Subcutaneous adipose tissue (tissue), 4 donors: ENCODE results near the gene GCK. TPM values are rescaled to one million over a fixed set of nuclear protein-coding genes. Genes with fewer than 3 reads are reported as not detected.

ENCODE experiments used
- CTCF ChIP-seq: fragments of 450-650 bp; IDR thresholded peaks from one replicate; pipeline ENCODE4 v1.5.1; 2016; ENCODE audit warnings: low read depth, mild to moderate bottlenecking, control low read depth, antibody characterized with exemption, moderate library complexity
- total RNA-seq, 4 donors: library from RNA; depleted of rRNA; stranded (reverse); fragments of >200 nt; gene quantifications; one replicate each; pipeline ENCODE4 v1.1.0, GENCODE V29; 2016

GCK gene
- total RNA-seq, 4 donors from 2014 or later: 0.22 to 8.1 (median 0.85) TPM; not detected in 1

GRCh38 chr7:44184873-44185446, 4.3 kb downstream of the GCK start:
- no peak for TF ChIP-seq CTCF

GRCh38 chr7:44184206-44184872, 4.9 kb downstream of the GCK start:
- no peak for TF ChIP-seq CTCF

GRCh38 chr7:44183386-44183785, 5.9 kb downstream of the GCK start:
- TF ChIP-seq CTCF: no peak

GRCh38 chr7:44182827-44183226, 6.4 kb downstream of the GCK start:
- TF ChIP-seq CTCF: no peak

GRCh38 chr7:44180631-44181030, 8.6 kb downstream of the GCK start:
- no peak for TF ChIP-seq CTCF

- TF ChIP-seq CTCF: no peak
Measured at GRCh38 chr7:44177570-44178131, 11.6 kb downstream of the GCK start.

GRCh38 chr7:44176486-44176885, 12.8 kb downstream of the GCK start:
- TF ChIP-seq CTCF: no peak
